HepG2 (cell line): ENCODE results near the gene DUS3L. TPM values are rescaled to one million over a fixed set of nuclear protein-coding genes. Genes with fewer than 3 reads are reported as not detected.

Source experiments
- BRD4 ChIP-seq: sonication (generic); formaldehyde crosslinking; IDR thresholded peaks from 2 replicates; pipeline ENCODE4 v1.4.0; 2020; ENCODE audit warnings: missing genetic modification reagents
- ETV5 ChIP-seq: IDR thresholded peaks from 2 replicates; pipeline ENCODE4 v1.6.1; 2018; ENCODE audit warnings: missing biosample characterization, missing genetic modification reagents, inconsistent platforms, borderline replicate concordance
- GTF3A ChIP-seq: sonication (generic); formaldehyde crosslinking; conservative IDR thresholded peaks from 2 replicates; pipeline ENCODE4 v1.4.0; 2020; ENCODE audit warnings: mild to moderate bottlenecking, missing genetic modification reagents
- GZF1 ChIP-seq: sonication (generic); formaldehyde crosslinking; IDR thresholded peaks from 2 replicates; pipeline ENCODE4 v1.5.1; 2020; ENCODE audit warnings: mild to moderate bottlenecking, missing genetic modification reagents
- ISX ChIP-seq: sonication (generic); formaldehyde crosslinking; conservative IDR thresholded peaks from 2 replicates; pipeline ENCODE4 v1.5.0; 2020; ENCODE audit warnings: missing genetic modification reagents
- MAF1 ChIP-seq: sonication (generic); formaldehyde crosslinking; IDR thresholded peaks from 2 replicates; pipeline ENCODE4 v1.5.0; 2020; ENCODE audit warnings: missing genetic modification reagents, borderline replicate concordance
- NFIB ChIP-seq: sonication (generic); formaldehyde crosslinking; IDR thresholded peaks from 2 replicates; pipeline ENCODE4 v1.9.0; 2021; ENCODE audit warnings: missing genetic modification reagents, mild to moderate bottlenecking, borderline replicate concordance
- NFYB ChIP-seq: sonication (generic); formaldehyde crosslinking; IDR thresholded peaks from 2 replicates; pipeline ENCODE4 v1.4.0; 2020; ENCODE audit warnings: missing genetic modification reagents
- SAFB2 ChIP-seq: sonication (generic); formaldehyde crosslinking; IDR thresholded peaks from 2 replicates; pipeline ENCODE4 v1.5.1; 2020; ENCODE audit warnings: missing genetic modification reagents, low read depth, mild to moderate bottlenecking, borderline replicate concordance
- SSRP1 ChIP-seq: IDR thresholded peaks from 2 replicates; pipeline ENCODE4 v1.6.1; 2016; ENCODE audit warnings: control low read depth
- ZBTB1 ChIP-seq: sonication (generic); formaldehyde crosslinking; IDR thresholded peaks from 2 replicates; pipeline ENCODE4 v1.4.0; 2020; ENCODE audit warnings: missing genetic modification reagents, borderline replicate concordance
- ZFP90 ChIP-seq: sonication (generic); formaldehyde crosslinking; IDR thresholded peaks from 2 replicates; pipeline ENCODE4 v1.8.0; 2022; ENCODE audit warnings: missing genetic modification reagents, mild to moderate bottlenecking, inconsistent platforms, borderline replicate concordance
- ZNF10 ChIP-seq: sonication (generic); formaldehyde crosslinking; IDR thresholded peaks from 2 replicates; pipeline ENCODE4 v1.4.0; 2020; ENCODE audit warnings: mild to moderate bottlenecking, low read depth, missing genetic modification reagents, borderline replicate concordance
- ZNF251 ChIP-seq: sonication (generic); formaldehyde crosslinking; IDR thresholded peaks from 2 replicates; pipeline ENCODE4 v1.9.0; 2021; ENCODE audit warnings: mild to moderate bottlenecking, missing genetic modification reagents
- ZNF841 ChIP-seq: sonication (generic); formaldehyde crosslinking; IDR thresholded peaks from 2 replicates; pipeline ENCODE4 v1.8.1; 2023; ENCODE audit warnings: missing genetic modification reagents, borderline replicate concordance
- ZSCAN12 ChIP-seq: sonication (generic); formaldehyde crosslinking; IDR thresholded peaks from 2 replicates; pipeline ENCODE4 v1.9.0; 2021; ENCODE audit warnings: mild to moderate bottlenecking, missing genetic modification reagents
- ZSCAN9 ChIP-seq: IDR thresholded peaks from 2 replicates; pipeline ENCODE4 v1.6.1; 2016; ENCODE audit warnings: borderline replicate concordance
- polyA plus RNA-seq, 8 experiments: library from polyadenylated mRNA; depleted of rRNA in 3 of 8; stranded (reverse) in 7 of 8; unstranded in 1 of 8; fragments of >200 nt; fragmentation: Illumina TruSeq in 4 of 8; extraction: Trizol in 4 of 8; gene quantifications; 2 replicates each; pipeline versions ENCODE4 v1.2.1 to v1.2.3, GENCODE V29; 2011 to 2016; ENCODE audit warnings: low read depth in 4 of 8, missing spikeins in 1 of 8, mixed read lengths in 1 of 8; ENCODE audit not compliant: insufficient read depth in 1 of 8
- total RNA-seq, 5 experiments: library from RNA; depleted of rRNA; stranded (reverse); fragments of >200 nt; fragmentation: Illumina TruSeq; extraction: Trizol; gene quantifications; 2 replicates each; pipeline ENCODE4 v1.2.3, GENCODE V29; 2016; ENCODE audit warnings: low read depth in 1 of 5
- TF ChIP-seq, protein P1 (sequence below): sonication (generic); formaldehyde crosslinking; IDR thresholded peaks from 2 replicates; pipeline ENCODE4 v1.8.1; 2023; ENCODE audit warnings: mild to moderate bottlenecking, missing genetic modification reagents
- TF ChIP-seq, protein P2 (sequence below): sonication (generic); formaldehyde crosslinking; IDR thresholded peaks from 2 replicates; pipeline ENCODE4 v1.4.0; 2020; ENCODE audit warnings: missing genetic modification reagents, borderline replicate concordance
- TF ChIP-seq, protein P3 (sequence below): sonication (generic); formaldehyde crosslinking; IDR thresholded peaks from 2 replicates; pipeline ENCODE4 v1.9.0; 2021; ENCODE audit warnings: missing genetic modification reagents, mild to moderate bottlenecking, borderline replicate concordance

DUS3L gene
- total and polyA plus RNA-seq, 2 of the 13 experiments (the other 11 are each of a cell fraction or from before 2014, with no cell fraction given) = 13.3 to 25.1 TPM

DNA sequence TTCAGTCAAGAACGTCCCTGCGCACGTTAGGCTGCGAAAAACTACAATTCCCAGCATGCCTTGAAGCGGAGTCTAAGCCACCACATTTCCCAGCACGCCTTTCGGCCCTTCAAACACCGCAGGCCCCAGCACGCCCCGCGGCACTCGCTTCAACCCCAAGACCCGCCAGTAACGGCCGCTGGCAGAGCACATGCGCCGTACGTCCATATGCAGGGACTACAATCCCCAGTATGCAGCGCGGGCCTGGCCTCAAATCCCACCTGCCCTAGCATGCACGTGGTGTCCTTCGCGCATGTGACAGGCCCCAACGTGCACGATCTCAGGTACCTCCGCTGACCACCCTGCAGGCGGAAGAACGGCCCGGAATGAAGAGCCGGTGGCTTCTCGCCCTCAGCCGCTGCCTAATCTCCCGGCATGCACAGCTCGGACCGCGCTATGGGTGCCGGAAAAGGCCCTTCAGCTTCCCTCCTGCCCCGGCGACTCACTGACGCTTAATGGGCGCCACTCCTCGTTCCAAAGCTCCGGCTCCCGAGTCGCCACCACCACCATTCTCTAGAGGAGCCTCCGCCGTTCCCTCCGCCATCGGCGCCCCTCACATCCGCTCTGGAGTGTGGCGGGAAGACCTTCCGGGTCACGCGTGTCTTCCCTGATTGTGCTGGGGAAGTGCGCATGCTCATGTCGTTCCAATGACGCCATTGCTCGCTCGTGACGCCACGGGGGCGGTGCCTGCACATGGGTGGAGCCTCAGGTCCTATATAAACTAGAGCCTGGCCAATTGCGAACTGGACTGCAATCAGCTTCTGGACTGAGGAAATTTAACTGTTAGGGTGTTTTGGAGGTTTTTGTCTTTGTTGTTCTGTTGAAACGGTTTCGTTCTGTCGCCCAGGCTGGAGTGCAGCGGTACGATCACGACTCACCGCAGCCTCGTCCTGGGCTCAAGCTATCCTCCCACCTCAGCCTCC is at the start of gene DUS3L (continued):
- TF ChIP-seq SAFB2 (CRISPR knock-in tag) (peak; percentile 99), BRD4 (peak; percentile 72; the same call in 1 of the 2 replicates), NFIB (CRISPR knock-in tag) (no peak), ZFP90 (no peak; the same call in 1 of the 2 replicates), SSRP1 (CRISPR knock-in tag) (no peak; the same call in 1 of the 2 replicates), GZF1 (CRISPR knock-in tag) (peak; percentile 69; the same call in 1 of the 2 replicates), NFYB (CRISPR knock-in tag) (peak; percentile 71), ZNF10 (CRISPR knock-in tag) (no peak), ZSCAN12 (CRISPR knock-in tag) (no peak), ZNF841 (CRISPR knock-in tag) (no peak), ISX (no peak), MAF1 (CRISPR knock-in tag) (no peak), GTF3A (CRISPR knock-in tag) (peak; percentile 73; the same call in 1 of the 2 replicates), ZSCAN9 (CRISPR knock-in tag) (peak; percentile 53; the same call in 1 of the 2 replicates), ZBTB1 (CRISPR knock-in tag) (no peak), ZNF251 (CRISPR knock-in tag) (no peak), ETV5 (peak; percentile 58; the same call in 1 of the 2 replicates)
- TF ChIP-seq, protein P1, sequence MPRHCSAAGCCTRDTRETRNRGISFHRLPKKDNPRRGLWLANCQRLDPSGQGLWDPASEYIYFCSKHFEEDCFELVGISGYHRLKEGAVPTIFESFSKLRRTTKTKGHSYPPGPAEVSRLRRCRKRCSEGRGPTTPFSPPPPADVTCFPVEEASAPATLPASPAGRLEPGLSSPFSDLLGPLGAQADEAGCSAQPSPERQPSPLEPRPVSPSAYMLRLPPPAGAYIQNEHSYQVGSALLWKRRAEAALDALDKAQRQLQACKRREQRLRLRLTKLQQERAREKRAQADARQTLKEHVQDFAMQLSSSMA (CRISPR knock-in tag) = 0 out of 2 replicates have a peak, but pooled peaks have one; percentile 41
- TF ChIP-seq, protein P2, sequence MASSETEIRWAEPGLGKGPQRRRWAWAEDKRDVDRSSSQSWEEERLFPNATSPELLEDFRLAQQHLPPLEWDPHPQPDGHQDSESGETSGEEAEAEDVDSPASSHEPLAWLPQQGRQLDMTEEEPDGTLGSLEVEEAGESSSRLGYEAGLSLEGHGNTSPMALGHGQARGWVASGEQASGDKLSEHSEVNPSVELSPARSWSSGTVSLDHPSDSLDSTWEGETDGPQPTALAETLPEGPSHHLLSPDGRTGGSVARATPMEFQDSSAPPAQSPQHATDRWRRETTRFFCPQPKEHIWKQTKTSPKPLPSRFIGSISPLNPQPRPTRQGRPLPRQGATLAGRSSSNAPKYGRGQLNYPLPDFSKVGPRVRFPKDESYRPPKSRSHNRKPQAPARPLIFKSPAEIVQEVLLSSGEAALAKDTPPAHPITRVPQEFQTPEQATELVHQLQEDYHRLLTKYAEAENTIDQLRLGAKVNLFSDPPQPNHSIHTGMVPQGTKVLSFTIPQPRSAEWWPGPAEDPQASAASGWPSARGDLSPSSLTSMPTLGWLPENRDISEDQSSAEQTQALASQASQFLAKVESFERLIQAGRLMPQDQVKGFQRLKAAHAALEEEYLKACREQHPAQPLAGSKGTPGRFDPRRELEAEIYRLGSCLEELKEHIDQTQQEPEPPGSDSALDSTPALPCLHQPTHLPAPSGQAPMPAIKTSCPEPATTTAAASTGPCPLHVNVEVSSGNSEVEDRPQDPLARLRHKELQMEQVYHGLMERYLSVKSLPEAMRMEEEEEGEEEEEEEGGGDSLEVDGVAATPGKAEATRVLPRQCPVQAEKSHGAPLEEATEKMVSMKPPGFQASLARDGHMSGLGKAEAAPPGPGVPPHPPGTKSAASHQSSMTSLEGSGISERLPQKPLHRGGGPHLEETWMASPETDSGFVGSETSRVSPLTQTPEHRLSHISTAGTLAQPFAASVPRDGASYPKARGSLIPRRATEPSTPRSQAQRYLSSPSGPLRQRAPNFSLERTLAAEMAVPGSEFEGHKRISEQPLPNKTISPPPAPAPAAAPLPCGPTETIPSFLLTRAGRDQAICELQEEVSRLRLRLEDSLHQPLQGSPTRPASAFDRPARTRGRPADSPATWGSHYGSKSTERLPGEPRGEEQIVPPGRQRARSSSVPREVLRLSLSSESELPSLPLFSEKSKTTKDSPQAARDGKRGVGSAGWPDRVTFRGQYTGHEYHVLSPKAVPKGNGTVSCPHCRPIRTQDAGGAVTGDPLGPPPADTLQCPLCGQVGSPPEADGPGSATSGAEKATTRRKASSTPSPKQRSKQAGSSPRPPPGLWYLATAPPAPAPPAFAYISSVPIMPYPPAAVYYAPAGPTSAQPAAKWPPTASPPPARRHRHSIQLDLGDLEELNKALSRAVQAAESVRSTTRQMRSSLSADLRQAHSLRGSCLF (CRISPR knock-in tag) = no peak
- TF ChIP-seq, protein P3, sequence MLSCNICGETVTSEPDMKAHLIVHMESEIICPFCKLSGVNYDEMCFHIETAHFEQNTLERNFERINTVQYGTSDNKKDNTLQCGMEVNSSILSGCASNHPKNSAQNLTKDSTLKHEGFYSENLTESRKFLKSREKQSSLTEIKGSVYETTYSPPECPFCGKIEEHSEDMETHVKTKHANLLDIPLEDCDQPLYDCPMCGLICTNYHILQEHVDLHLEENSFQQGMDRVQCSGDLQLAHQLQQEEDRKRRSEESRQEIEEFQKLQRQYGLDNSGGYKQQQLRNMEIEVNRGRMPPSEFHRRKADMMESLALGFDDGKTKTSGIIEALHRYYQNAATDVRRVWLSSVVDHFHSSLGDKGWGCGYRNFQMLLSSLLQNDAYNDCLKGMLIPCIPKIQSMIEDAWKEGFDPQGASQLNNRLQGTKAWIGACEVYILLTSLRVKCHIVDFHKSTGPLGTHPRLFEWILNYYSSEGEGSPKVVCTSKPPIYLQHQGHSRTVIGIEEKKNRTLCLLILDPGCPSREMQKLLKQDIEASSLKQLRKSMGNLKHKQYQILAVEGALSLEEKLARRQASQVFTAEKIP (CRISPR knock-in tag) = no peak
